Mucosa of descending colon (tissue), 3 donors: Measurements from ENCODE around the gene LIMK1. TPM values are rescaled to one million over a fixed set of nuclear protein-coding genes. Genes with fewer than 3 reads are reported as not detected.
"Not testable (repeated sequence)": the region's sequence is repeated elsewhere in the genome, so short reads cannot be mapped to it uniquely, and the experiment has no call there.

Experiments used
- ATAC-seq: fragments of 200-7000 bp; cut with Tn5 transposase; one replicate; pipeline ENCODE4 v1.9.1; 2020; ENCODE audit warnings: mild to moderate bottlenecking, moderate library complexity
- DNase-seq, 3 donors: peaks; one replicate each; pipeline ENCODE4 v3.0.0-alpha.2; 2020
- H3K36me3 ChIP-seq: fragments of 200-600 bp; one replicate; pipeline ENCODE4 v1.8.0; 2021; ENCODE audit warnings: low read depth, mild to moderate bottlenecking
- H3K4me1 ChIP-seq: fragments of 200-600 bp; one replicate; pipeline ENCODE4 v1.8.0; 2021; ENCODE audit warnings: low read depth, mild to moderate bottlenecking
- H3K4me3 ChIP-seq: fragments of 200-600 bp; one replicate; pipeline ENCODE4 v1.8.0; 2021; ENCODE audit warnings: mild to moderate bottlenecking
- H3K9me3 ChIP-seq: fragments of 200-600 bp; one replicate; pipeline ENCODE4 v1.8.0; 2021; ENCODE audit warnings: mild to moderate bottlenecking
- intact Hi-C, 2 donors: fragments of 100-400 bp; cut with DNase I in 1 of 2; cut with micrococcal nuclease in 1 of 2; formaldehyde crosslinking; loops; one replicate each; pipeline versions ENCODE4 v1.11.0 to v1.11.1; 2022; cut with DNase I, micrococcal nuclease
- total RNA-seq, 3 donors: library from RNA; stranded (reverse); fragmentation: NEBNext Ultra II Directional in 2 of 3; extraction: Animal tissue kit (Norgen Biotek cat#: 25700) in 2 of 3; gene quantifications; one replicate each; pipeline versions ENCODE4 v1.2.1 to v1.2.4, GENCODE V29; 2021 to 2023
- TF ChIP-seq, protein P1 (sequence below): fragments of 200-600 bp; IDR thresholded peaks from one replicate; pipeline ENCODE4 v1.8.0; 2022; ENCODE audit warnings: antibody characterized with exemption, mild to moderate bottlenecking
- donor health status: DM: no; HTN: no; CAD: no; lungs with moderate emphysema.
- donor health status: DM: no; HTN: no; CAD: no.
- donor health status: DM: no; HTN: yes; CAD: no.

The LIMK1 gene
- total RNA-seq, 3 donors from 2014 or later, result 12.0 to 15.6 (median 12.1) TPM

DNA sequence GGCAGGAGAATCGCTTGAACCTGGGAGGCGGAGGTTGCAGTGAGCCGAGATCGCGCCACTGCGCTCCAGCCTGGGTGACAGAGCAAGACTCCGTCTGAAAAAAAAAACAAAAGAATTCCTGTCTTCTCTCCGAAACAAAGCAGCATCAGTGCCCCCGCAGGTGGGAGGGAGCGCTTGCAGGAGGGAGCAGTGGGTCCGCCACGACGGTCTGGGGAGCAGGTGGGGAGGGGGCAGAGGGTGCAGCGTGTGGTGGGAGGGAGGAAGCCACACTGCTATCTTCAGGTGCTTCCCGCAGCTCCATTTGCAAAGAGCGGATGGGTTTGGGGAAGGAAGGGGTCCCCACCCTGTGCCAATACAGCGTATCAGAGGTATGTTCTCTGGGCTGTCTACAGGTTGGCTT, 31.7 kb downstream of the LIMK1 start:
- TF ChIP-seq, protein P1, sequence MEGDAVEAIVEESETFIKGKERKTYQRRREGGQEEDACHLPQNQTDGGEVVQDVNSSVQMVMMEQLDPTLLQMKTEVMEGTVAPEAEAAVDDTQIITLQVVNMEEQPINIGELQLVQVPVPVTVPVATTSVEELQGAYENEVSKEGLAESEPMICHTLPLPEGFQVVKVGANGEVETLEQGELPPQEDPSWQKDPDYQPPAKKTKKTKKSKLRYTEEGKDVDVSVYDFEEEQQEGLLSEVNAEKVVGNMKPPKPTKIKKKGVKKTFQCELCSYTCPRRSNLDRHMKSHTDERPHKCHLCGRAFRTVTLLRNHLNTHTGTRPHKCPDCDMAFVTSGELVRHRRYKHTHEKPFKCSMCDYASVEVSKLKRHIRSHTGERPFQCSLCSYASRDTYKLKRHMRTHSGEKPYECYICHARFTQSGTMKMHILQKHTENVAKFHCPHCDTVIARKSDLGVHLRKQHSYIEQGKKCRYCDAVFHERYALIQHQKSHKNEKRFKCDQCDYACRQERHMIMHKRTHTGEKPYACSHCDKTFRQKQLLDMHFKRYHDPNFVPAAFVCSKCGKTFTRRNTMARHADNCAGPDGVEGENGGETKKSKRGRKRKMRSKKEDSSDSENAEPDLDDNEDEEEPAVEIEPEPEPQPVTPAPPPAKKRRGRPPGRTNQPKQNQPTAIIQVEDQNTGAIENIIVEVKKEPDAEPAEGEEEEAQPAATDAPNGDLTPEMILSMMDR, result no peak
- intact Hi-C loops, result no loop called here
- Histone ChIP-seq H3K9me3 (no peaks in the 10 kb centered on the region), H3K4me1 (no peaks in the 10 kb centered on the region), H3K36me3 (no peaks in the 10 kb centered on the region), H3K4me3 (no peak overlapping the region)
- no peak for DNase-seq
- no peak for ATAC-seq

DNA sequence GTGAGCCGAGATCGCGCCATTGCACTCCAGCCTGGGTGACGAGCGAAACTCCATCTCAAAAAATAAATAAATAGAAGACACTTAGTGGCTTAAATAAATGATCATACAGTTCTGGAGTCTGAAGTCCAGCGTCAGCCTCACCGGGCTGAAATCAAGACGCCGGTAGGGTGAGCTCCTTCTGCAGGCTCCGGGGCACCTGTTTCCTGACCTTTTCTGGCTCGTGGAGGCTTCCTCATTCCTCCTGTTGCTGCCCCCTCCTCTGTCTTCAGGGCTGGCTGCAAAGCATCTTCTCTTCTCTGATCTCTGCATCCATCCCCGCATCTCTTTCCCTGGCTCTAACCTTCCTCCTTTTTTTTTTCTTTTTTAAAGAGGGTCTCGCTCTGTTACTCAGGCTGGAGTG, 32.8 kb downstream of the LIMK1 start:
- no peak for DNase-seq
- no peak overlapping the region for H3K4me3 ChIP-seq
- no peaks in the 10 kb centered on the region for H3K36me3 ChIP-seq
- ATAC-seq, result no peak
- intact Hi-C loops, result no loop called here
- no peaks in the 10 kb centered on the region for H3K4me1 ChIP-seq
- TF ChIP-seq, protein P1, result no peak
- H3K9me3 ChIP-seq, result no peaks in the 10 kb centered on the region

DNA sequence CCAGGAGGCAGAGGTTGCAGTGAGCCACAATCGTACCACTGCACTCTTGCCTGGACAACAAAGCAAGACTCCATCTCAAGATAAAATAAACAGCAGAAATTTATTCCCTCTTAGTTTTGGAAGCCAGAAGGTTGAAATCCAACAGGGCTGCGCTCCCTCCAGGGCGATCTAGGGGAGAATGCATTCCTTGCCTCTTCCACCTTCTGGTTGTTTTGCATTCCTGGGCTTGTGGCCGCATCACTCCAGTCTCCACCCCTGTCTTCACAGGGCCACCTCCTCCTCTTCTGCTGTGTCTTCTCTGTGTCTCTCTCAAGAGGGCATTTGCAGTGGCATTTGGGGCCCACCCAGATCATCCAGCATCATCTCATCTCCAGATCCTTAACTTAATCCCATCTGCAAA, 36.2 kb downstream of the LIMK1 start:
- TF ChIP-seq, protein P1, result no peak
- no peaks in the 10 kb centered on the region for H3K36me3 ChIP-seq
- H3K4me3 ChIP-seq, result no peak overlapping the region
- no peaks in the 10 kb centered on the region for H3K4me1 ChIP-seq
- DNase-seq (no peak), ATAC-seq (no peak)
- intact Hi-C loops, result no loop called here
- no peaks in the 10 kb centered on the region for H3K9me3 ChIP-seq

DNA sequence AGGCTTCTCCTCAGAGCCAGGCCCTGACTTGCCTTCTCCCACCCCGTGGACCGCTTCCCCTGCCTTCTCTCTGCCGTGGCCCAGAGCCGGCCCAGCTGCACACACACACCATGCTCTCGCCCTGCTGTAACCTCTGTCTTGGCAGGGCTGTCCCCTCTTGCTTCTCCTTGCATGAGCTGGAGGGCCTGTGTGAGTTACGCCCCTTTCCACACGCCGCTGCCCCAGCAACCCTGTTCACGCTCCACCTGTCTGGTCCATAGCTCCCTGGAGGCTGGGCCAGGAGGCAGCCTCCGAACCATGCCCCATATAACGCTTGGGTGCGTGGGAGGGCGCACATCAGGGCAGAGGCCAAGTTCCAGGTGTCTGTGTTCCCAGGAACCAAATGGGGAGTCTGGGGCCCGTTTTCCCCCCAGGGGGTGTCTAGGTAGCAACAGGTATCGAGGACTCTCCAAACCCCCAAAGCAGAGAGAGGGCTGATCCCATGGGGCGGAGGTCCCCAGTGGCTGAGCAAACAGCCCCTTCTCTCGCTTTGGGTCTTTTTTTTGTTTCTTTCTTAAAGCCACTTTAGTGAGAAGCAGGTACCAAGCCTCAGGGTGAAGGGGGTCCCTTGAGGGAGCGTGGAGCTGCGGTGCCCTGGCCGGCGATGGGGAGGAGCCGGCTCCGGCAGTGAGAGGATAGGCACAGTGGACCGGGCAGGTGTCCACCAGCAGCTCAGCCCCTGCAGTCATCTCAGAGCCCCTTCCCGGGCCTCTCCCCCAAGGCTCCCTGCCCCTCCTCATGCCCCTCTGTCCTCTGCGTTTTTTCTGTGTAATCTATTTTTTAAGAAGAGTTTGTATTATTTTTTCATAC, 38.0 kb downstream of the LIMK1 start:
- ATAC-seq (no peak), DNase-seq (no peak)
- Histone ChIP-seq H3K36me3 (no peaks in the 10 kb centered on the region), H3K4me1 (no peaks in the 10 kb centered on the region), H3K9me3 (no peaks in the 10 kb centered on the region), H3K4me3 (no peak overlapping the region)
- intact Hi-C loops, result no loop called here
- TF ChIP-seq, protein P1, result no peak

DNA sequence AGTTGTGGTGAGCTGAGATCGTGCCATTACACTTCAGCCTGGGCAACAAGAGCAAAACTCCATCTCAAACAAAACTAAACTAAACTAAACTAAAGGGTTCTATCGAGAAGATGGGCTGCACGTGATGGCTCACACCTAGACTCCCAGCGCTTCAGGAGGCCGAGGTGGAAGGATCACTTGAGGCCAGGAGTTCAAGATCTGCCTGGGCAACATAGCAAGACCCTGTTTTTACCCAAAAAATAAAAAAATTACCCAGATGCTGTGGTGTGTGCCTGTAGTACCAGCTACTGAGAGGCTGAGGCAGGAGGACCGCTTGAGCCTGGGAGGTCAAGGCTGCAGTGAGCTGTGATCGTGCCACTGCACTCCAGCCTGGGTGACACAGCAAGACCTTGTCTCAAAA, 40.3 kb downstream of the LIMK1 start:
- intact Hi-C loops, H3K4me3 ChIP-seq, H3K9me3 ChIP-seq, DNase-seq, H3K36me3 ChIP-seq, ATAC-seq, H3K4me1 ChIP-seq: not testable (repeated sequence)

DNA sequence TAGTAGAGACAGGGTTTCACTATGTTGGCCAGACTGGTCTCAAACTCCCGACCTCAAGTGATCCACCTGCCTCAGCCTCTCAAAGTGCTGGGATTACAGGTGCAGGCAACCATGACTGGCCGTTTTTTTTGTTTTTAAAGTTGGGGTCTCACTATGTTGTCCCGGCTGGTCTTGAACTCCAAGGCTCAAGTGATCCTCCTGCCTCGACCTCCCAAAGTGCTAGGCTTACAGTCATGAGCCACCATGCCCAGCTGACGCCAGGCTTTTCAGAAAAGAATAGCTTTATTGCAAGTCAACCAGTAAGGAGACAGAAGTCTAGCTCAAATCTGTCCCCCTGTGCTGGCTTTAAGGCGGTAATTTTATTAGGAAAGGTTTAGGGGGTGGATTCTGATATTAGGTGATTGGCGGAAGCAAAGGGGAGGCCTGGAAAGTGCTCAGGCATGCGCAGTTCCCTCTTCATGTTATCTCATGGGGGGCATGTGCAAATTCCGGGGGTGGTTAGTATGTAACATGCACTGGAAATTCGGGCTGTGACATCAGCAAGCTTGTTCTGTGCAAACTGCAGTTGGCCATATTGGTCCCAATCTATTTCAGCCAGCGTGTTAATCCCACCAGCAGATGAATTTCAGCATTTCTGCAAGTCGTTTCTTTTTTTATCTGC, 42.7 kb downstream of the LIMK1 start:
- no peaks in the 10 kb centered on the region for H3K36me3 ChIP-seq
- TF ChIP-seq, protein P1, result no peak
- ATAC-seq, result no peak
- intact Hi-C loops, result no loop called here
- no peak overlapping the region for H3K4me3 ChIP-seq
- DNase-seq, result no peak
- no peaks in the 10 kb centered on the region for H3K9me3 ChIP-seq
- H3K4me1 ChIP-seq, result no peaks in the 10 kb centered on the region
